ENCODE results near the gene ARHGAP24. TPM values are rescaled to one million over a fixed set of nuclear protein-coding genes. Genes with fewer than 3 reads are reported as not detected.

The ARHGAP24 gene
- total and polyA plus RNA-seq, 2 of the 13 experiments (the other 11 are each of a cell fraction or from before 2014, with no cell fraction given): 0.07 to 0.55 TPM

- TF ChIP-seq ZNF280B (CRISPR knock-in tag; IDR thresholded peaks at IDR 0.05; ENCODE audit: borderline replicate concordance) (no peak), ZNF615 (CRISPR knock-in tag; IDR thresholded peaks at IDR 0.05; ENCODE audit: borderline replicate concordance) (no peak), ZNF501 (CRISPR knock-in tag; IDR thresholded peaks at IDR 0.05) (no peak), EED (CRISPR knock-in tag; IDR thresholded peaks at IDR 0.05) (no peak), STAT6 (CRISPR knock-in tag; IDR thresholded peaks at IDR 0.05; ENCODE audit: borderline replicate concordance) (no peak), ZNF777 (CRISPR knock-in tag; IDR thresholded peaks at IDR 0.05) (no peak), TEAD2 (CRISPR knock-in tag; IDR thresholded peaks at IDR 0.05) (no peak), DMAP1 (CRISPR knock-in tag; IDR thresholded peaks at IDR 0.05) (no peak), MXD3 (CRISPR knock-in tag; IDR thresholded peaks at IDR 0.05) (no peak)
These were observed 463.1 kb downstream of the ARHGAP24 start (continued) for GRCh38 chr4:85938062-85938461.

GRCh38 chr4:85938902-85939301, 464.0 kb downstream of the ARHGAP24 start:
- ChIA-PET POLR2A (no interaction called here), CTCF (ENCODE audit: low intra/inter-chr PET ratio, low total read pairs) (no interaction called here)
- no peak for FAIRE-seq
- Histone ChIP-seq H3K27ac (ENCODE audit: extremely low read length, insufficient read depth, low read length) (no peak overlapping the region), H2AFZ (ENCODE audit: low read length) (no peak overlapping the region), H4K20me1 (ENCODE audit: insufficient read depth, low read length) (no peaks in the 10 kb centered on the region), H3K27me3 (ENCODE audit: control insufficient read depth in 1 of 2, insufficient read depth in 2 of 2, low read length in 2 of 2) (no peaks in the 10 kb centered on the region; a peak in 1 of 5 replicates), H3K9me3 (ENCODE audit: low read length) (no peaks in the 10 kb centered on the region), H3K36me3 (replicated peaks in 1 of 2; ENCODE audit: control insufficient read depth in 1 of 2, insufficient read depth in 2 of 2, low read length in 2 of 2) (no peaks in the 10 kb centered on the region), H3K9ac (ENCODE audit: insufficient read depth, low read depth, low read length) (no peak overlapping the region), H3K4me3 (replicated peaks in 1 of 3; ENCODE audit: insufficient read depth in 1 of 3, low read depth in 2 of 3, low read length in 3 of 3) (no peak overlapping the region), H3K79me2 (ENCODE audit: insufficient read depth, low read length) (no peaks in the 10 kb centered on the region), H3K4me1 (ENCODE audit: insufficient read depth, low read length) (peaks cover 12% of the 10 kb centered on the region), H3K4me2 (ENCODE audit: low read depth, low read length) (no peak overlapping the region)
- DNase-seq (ENCODE audit: low spot score): no peak
- TF ChIP-seq ZNF768 (CRISPR knock-in tag; IDR thresholded peaks at IDR 0.05) (peak; percentile 62; the same call in 1 of the 2 replicates), POLR2AphosphoS5 (IDR thresholded peaks at IDR 0.05; ENCODE audit: low read depth, low read length) (no peak), ZFAT (CRISPR knock-in tag; conservative IDR thresholded peaks at IDR 0.05) (no peak), SMAD1 (CRISPR knock-in tag; IDR thresholded peaks at IDR 0.05; ENCODE audit: borderline replicate concordance, low read depth) (no peak), ZNF484 (CRISPR knock-in tag; IDR thresholded peaks at IDR 0.05; ENCODE audit: borderline replicate concordance, low read depth) (no peak)
- intact Hi-C loops (cut with micrococcal nuclease; ENCODE audit: unreplicated experiment): no loop called here
- no TSS peak for BruUV-seq (replicated peaks)
- no peak for ATAC-seq
- WGBS (ENCODE audit: low lambda C conversion rate): 78% methylated on average over 2 of the region's 2 CpGs
- in situ Hi-C loops (cut with HindIII; ENCODE audit: extremely low pct_ligation_motif_present, low pct_unique_long_range_greater_than_20kb): no loop called here

Data from HepG2 (cell line).